Measurements from ENCODE around the gene ADAM23.

Gene ADAM23

DNA sequence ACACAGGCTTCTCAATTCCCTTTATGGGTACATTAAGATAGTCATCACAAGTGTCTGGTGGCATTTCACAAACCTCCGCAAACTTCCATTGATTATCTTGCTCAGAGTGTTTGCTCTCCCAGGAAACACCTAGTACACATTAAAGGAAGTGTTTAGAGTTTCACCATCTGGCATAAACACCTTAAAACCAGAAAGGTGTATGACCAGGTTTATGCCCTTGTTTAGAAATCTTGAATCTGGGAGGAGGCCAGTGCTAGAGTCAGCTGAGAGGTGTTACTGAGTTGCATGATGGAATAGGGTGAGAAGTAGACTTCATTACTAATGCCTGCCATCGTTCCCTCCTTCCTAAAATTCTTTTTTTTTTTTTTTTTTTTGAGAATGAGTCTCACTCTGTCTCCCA is 120.0 kb downstream of the ADAM23 start:
- TF ChIP-seq, protein P1, sequence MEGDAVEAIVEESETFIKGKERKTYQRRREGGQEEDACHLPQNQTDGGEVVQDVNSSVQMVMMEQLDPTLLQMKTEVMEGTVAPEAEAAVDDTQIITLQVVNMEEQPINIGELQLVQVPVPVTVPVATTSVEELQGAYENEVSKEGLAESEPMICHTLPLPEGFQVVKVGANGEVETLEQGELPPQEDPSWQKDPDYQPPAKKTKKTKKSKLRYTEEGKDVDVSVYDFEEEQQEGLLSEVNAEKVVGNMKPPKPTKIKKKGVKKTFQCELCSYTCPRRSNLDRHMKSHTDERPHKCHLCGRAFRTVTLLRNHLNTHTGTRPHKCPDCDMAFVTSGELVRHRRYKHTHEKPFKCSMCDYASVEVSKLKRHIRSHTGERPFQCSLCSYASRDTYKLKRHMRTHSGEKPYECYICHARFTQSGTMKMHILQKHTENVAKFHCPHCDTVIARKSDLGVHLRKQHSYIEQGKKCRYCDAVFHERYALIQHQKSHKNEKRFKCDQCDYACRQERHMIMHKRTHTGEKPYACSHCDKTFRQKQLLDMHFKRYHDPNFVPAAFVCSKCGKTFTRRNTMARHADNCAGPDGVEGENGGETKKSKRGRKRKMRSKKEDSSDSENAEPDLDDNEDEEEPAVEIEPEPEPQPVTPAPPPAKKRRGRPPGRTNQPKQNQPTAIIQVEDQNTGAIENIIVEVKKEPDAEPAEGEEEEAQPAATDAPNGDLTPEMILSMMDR (IDR thresholded peaks at IDR 0.05; ENCODE audit: low read depth, low read length), result no peak
- H3K4me3 ChIP-seq (replicated peaks in 1 of 2; ENCODE audit: low read depth in 2 of 2, low read length in 2 of 2), result no peak overlapping the region
- no peak for DNase-seq (ENCODE audit: low read depth in 2 of 2)

DNA sequence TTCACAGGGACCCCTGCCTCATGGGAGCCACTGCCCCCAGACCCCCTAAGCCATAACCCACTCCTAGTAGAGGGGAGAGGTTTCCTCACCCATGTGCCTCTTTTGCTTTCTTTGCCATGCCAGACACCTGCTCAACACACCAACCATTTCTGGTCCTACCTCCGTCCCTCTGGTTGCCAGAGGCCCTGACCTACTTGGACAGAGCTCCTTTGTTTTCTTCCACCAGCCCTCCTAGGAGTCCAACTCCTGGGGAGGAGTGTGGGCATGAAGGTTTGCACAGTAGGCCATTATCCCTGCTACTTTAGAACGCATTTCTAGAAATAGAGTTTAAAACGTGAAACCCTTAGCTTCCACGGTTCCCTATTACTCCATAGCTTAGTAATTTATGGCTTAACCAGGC is 122.3 kb downstream of the ADAM23 start:
- TF ChIP-seq, protein P1 (IDR thresholded peaks at IDR 0.05; ENCODE audit: low read depth, low read length), result no peak
- H3K4me3 ChIP-seq (replicated peaks in 1 of 2; ENCODE audit: low read depth in 2 of 2, low read length in 2 of 2), result no peak overlapping the region
- DNase-seq (ENCODE audit: low read depth in 2 of 2), result no peak

DNA sequence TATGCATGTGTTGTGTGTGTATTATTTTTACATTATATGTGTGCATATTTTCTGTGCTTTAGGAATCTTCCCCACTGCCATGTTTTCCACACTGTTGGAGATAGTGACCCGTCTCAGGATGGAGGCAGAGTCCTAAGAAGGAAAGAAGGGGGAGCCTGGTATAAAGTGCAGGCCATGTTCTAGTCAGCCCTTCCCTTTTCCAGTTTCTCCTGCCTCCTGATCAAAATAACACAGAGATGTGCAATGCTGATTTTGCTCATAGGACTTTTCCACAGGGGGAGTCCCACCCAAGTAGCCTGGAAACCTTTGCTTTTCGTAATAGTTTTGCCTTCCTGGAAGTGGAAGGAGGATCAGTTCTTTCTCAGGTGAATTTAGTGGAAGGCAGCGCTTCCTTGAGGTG is 126.1 kb downstream of the ADAM23 start:
- no peak overlapping the region for H3K4me3 ChIP-seq (replicated peaks in 1 of 2; ENCODE audit: low read depth in 2 of 2, low read length in 2 of 2)
- TF ChIP-seq, protein P1 (IDR thresholded peaks at IDR 0.05; ENCODE audit: low read depth, low read length), result no peak
- no peak for DNase-seq (ENCODE audit: low read depth in 2 of 2)

DNA sequence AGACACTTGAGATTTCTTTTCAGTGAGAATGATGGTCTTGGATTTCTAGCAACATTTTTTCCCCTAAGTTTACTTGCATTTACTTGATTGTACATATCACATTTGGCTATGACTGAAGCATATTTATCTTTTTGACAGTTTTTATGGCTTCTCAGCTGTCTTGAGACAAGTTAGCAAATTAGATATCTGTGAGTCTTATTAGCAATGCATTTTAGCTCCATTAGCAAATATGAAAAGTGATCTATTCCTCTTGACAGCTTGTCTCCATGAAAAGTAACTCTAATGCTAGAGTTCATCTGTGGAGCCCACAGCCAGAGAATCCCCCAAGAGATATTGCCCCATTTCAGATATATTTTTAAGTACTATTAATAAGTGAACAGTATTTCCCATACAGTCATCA is 126.9 kb downstream of the ADAM23 start:
- TF ChIP-seq, protein P1 (IDR thresholded peaks at IDR 0.05; ENCODE audit: low read depth, low read length), result no peak
- H3K4me3 ChIP-seq (replicated peaks in 1 of 2; ENCODE audit: low read depth in 2 of 2, low read length in 2 of 2), result no peak overlapping the region
- no peak for DNase-seq (ENCODE audit: low read depth in 2 of 2)

DNA sequence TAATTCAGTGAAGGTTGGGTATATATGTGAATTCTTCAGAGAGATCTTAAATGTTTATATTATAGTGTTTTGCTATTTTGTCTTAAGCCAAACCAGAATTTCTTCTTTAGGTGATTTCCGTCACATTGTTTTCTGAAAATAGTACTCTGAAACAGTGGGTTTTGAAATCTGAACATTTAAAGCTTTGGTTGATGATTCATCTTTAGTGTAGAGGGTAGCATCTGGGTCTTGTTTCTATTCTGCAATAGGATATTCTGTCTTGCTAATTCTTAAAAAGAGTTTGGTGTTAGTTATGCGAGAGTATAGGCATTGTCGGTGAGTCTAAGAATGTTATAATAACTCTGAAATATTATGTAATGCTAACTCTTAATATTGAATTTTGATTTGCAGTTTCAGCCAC is 129.4 kb downstream of the ADAM23 start:
- TF ChIP-seq, protein P1 (IDR thresholded peaks at IDR 0.05; ENCODE audit: low read depth, low read length), result no peak
- DNase-seq (ENCODE audit: low read depth in 2 of 2), result peak in 1 of 2 donors; percentile 3
- no peak overlapping the region for H3K4me3 ChIP-seq (replicated peaks in 1 of 2; ENCODE audit: low read depth in 2 of 2, low read length in 2 of 2)

DNA sequence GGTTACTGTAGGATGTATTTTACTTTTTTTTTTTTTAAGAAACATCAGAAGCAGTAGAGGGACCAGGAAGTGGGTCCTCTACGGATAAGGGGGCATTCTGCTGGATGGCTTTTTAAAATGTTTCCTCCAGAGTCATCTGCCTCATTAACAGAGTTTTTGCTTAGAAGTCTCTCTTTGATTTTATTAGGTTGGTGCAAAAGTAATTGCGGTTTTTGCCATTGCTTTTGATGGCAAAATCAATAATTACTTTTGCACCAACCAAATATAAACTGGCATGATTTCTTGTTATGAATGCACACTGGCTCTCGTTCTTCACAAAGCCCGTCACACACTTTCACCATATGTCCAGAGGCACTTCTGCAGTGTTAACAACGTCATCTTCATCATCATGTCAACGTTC is 130.5 kb downstream of the ADAM23 start:
- H3K4me3 ChIP-seq (replicated peaks in 1 of 2; ENCODE audit: low read depth in 2 of 2, low read length in 2 of 2), result no peak overlapping the region
- DNase-seq (ENCODE audit: low read depth in 2 of 2), result no peak
- TF ChIP-seq, protein P1 (IDR thresholded peaks at IDR 0.05; ENCODE audit: low read depth, low read length), result no peak

DNA sequence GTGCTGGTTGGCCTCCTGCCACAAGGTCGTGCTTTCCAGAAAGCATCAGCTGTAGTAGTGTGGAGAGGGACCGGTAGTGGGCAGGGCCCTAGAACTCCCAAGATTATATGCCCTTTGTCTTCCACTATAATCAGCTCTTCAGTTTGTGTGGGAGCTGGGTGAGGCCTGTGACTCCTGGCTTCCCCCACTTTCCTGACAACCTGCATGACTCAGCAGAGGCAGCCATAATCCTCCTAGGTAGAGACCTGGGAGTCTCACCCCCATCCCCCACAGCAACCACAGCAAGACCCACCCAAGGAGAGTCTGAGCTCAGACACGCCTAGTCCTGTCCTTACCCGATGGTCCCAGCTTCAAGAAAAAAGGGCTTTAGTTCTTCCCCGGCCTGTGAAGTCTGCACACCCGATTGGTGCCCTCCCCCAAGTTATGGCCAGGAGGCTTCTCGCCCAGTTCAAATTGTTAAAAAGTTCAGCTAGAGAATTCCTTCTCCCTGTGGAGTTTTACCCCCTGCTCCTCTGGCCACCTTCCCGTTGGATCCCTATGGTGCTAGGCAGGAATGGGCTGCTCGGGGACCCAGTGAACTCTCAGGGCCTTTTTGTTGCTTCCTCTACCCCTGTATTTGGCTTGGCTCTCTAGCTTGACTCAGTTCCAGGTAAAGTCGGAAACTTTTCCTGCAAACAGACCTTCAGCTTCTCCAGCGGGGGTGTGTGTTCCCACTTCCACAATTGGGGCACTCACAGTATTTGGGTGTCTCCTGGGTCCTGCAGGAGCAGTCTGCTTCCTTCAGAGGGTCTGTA is 141.2 kb downstream of the ADAM23 start:
- no peak overlapping the region for H3K4me3 ChIP-seq (replicated peaks in 1 of 2; ENCODE audit: low read depth in 2 of 2, low read length in 2 of 2)
- TF ChIP-seq, protein P1 (IDR thresholded peaks at IDR 0.05; ENCODE audit: low read depth, low read length), result no peak
- DNase-seq (ENCODE audit: low read depth in 2 of 2), result no peak
